NCI-H2029 (cell line): ENCODE data around the gene B4GALT5.

Experiments
- DNase-seq: peaks from one replicate; lab custom pipeline; 2025; lab: John Stamatoyannopoulos, UW

The B4GALT5 gene

DNA sequence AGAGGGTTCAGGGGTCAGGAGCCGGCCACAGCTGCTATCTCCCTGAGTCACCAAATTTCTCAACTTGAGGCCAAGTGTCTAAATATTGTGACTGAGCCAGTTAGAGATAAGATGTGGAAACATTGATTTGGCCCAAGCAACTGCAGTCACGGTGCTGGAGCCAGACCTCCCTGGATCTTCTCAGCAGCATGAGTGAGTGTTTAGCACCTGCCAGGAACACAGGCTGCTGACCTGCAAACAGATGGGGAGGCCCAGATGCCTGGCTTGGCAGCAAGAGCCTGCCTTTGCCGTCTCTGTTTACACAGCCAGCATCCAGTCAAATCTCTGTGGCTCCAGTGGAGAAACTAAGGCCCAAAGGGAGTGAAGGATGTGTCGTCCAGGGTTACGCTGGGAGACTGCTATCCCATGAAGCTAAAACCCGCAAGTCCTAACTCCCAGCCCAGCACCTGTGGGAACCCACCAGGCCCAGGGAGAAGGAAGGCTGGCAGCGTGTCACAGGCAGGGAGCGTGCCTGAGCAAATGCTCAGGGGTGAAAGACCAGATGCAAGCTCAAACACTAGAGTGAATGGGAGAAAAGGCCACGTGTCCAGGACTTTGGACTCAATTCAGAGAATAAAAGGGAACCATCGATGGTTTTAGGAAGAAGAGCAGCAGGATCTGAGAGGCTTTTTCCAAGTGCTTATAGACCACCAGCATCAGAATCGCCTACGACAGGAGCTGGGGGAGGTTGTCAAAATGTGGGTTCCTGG, 129.8 kb downstream of the B4GALT5 start:
- peak; percentile 63 for DNase-seq

DNA sequence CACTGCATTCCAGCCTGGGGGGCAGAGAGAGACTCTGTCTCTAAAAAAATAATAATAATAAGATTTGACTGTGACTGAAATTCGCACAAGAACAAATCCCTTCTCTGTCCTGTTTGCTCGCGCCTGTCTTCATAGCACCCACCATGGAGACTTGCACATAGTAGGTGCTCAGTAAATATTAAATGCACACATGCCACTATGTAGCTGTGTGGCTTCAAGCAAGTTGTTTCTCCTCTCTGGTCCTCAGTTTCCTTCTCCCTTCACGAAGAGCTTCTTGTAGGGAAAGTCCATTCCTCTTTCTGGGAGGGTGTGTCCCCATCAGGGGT, 130.4 kb downstream of the B4GALT5 start:
- no peak for DNase-seq
